WTC11 (cell line): ENCODE results near the gene MYL11. TPM values are rescaled to one million over a fixed set of nuclear protein-coding genes. Genes with fewer than 3 reads are reported as not detected.

Source experiments
- total RNA-seq: library from RNA; stranded (reverse); gene quantifications from 3 replicates; pipeline ENCODE4 v1.2.3, GENCODE V29; 2021

MYL11 gene
- total RNA-seq, 1 experiment from 2014 or later = 1.3 TPM

Other genes with a start within 250 kb of the MYL11 start
- gene CORO1A, start 191.2 kb upstream of the MYL11 start, total RNA-seq = 6.2 to 10.0 TPM (median 6.5 TPM) in 3 replicates
- gene BOLA2B, start 181.1 kb upstream of the MYL11 start, total RNA-seq = 191 to 206 TPM (median 192 TPM) in 3 replicates
- 37.2 to 77.0 TPM (median 53.2 TPM) in 3 replicates for gene SLX1A, start 180.9 kb upstream of the MYL11 start, total RNA-seq
- 7.1 to 11.3 TPM (median 8.3 TPM) in 3 replicates for gene SULT1A3, start 175.5 kb upstream of the MYL11 start, total RNA-seq
- 5.4 to 9.6 TPM (median 8.4 TPM) in 3 replicates for gene NPIPB13, start 126.3 kb upstream of the MYL11 start, total RNA-seq
- gene CD2BP2, start 19.5 kb upstream of the MYL11 start, total RNA-seq = 51.0 to 56.6 TPM (median 51.1 TPM) in 3 replicates
- gene TBC1D10B, start 4.3 kb upstream of the MYL11 start, total RNA-seq = 33.4 to 40.5 TPM (median 34.6 TPM) in 3 replicates
- gene SEPTIN1, start 7.8 kb downstream of the MYL11 start, total RNA-seq = 2.3 to 2.7 TPM (median 2.6 TPM) in 3 replicates
- gene ZNF48, start 20.6 kb downstream of the MYL11 start, total RNA-seq = 31.3 to 39.3 TPM (median 32.1 TPM) in 3 replicates
- gene ZNF771, start 32.8 kb downstream of the MYL11 start, total RNA-seq = 10.0 to 12.5 TPM (median 11.3 TPM) in 3 replicates
- gene DCTPP1, start 55.2 kb downstream of the MYL11 start, total RNA-seq = 69.0 to 72.2 TPM (median 70.5 TPM) in 3 replicates
- gene SEPHS2, start 71.1 kb downstream of the MYL11 start, total RNA-seq = 50.4 to 55.2 TPM (median 53.5 TPM) in 3 replicates
- 0.64 to 1.1 TPM (median 1.0 TPM) in 3 replicates for gene ITGAL, start 97.9 kb downstream of the MYL11 start, total RNA-seq
- gene ZNF768, start 151.8 kb downstream of the MYL11 start, total RNA-seq = 35.9 to 43.0 TPM (median 42.4 TPM) in 3 replicates
- 11.3 to 11.7 TPM (median 11.5 TPM) in 3 replicates for gene ZNF747, start 160.1 kb downstream of the MYL11 start, total RNA-seq
- gene ZNF764, start 183.6 kb downstream of the MYL11 start, total RNA-seq = 9.0 to 10.4 TPM (median 9.1 TPM) in 3 replicates
- 4.2 to 6.0 TPM (median 4.9 TPM) in 3 replicates for gene ZNF688, start 196.9 kb downstream of the MYL11 start, total RNA-seq
- gene ZNF785, start 210.9 kb downstream of the MYL11 start, total RNA-seq = 15.4 to 16.5 TPM (median 16.0 TPM) in 3 replicates
- 13.2 to 16.3 TPM (median 15.9 TPM) in 3 replicates for gene ZNF689, start 235.6 kb downstream of the MYL11 start, total RNA-seq